Neural cell (in vitro differentiated cells): ENCODE measurements around the gene KLHL36. TPM values are rescaled to one million over a fixed set of nuclear protein-coding genes. Genes with fewer than 3 reads are reported as not detected.

Experiments
- H2AFZ ChIP-seq: fragments of 200-600, 300-800 bp; sonication (generic), shearing (Covaris generic); 2 replicates; pipeline ENCODE4 v1.6.0; 2014; ENCODE audit warnings: low read depth, mild to moderate bottlenecking, antibody characterized with exemption, low read length, moderate library complexity
- H3F3A ChIP-seq: fragments of 200-600 bp; shearing (Covaris generic); 2 replicates; pipeline ENCODE4 v1.6.1; 2016; ENCODE audit warnings: mild to moderate bottlenecking, moderate library complexity, mixed read lengths, antibody characterized with exemption, low read length; ENCODE audit not compliant: insufficient read depth, poor library complexity, severe bottlenecking
- H3K27ac ChIP-seq: fragments of 200-600, 300-800 bp; sonication (generic), shearing (Covaris generic); 2 replicates; pipeline ENCODE4 v1.5.1; 2014; ENCODE audit warnings: mild to moderate bottlenecking, low read length, moderate library complexity
- H3K27me3 ChIP-seq: fragments of 300-800, 200-600 bp; sonication (generic), shearing (Covaris generic); 2 replicates; pipeline ENCODE4 v1.6.0; 2014; ENCODE audit warnings: mild to moderate bottlenecking, low read depth, low read length, moderate library complexity; ENCODE audit not compliant: insufficient read depth
- H3K36me3 ChIP-seq: fragments of 300-800, 200-600 bp; sonication (generic), shearing (Covaris generic); 2 replicates; pipeline ENCODE4 v1.5.1; 2014; ENCODE audit warnings: mild to moderate bottlenecking, antibody characterized with exemption, low read length, moderate library complexity; ENCODE audit not compliant: insufficient read depth
- H3K4me2 ChIP-seq: fragments of 300-800, 200-600 bp; sonication (generic), shearing (Covaris generic); 2 replicates; pipeline ENCODE4 v1.6.0; 2014; ENCODE audit warnings: mild to moderate bottlenecking, low read length
- H3K4me3 ChIP-seq: fragments of 300-800, 200-600 bp; sonication (generic), shearing (Covaris generic); 2 replicates; pipeline ENCODE4 v1.5.1; 2014; ENCODE audit warnings: mild to moderate bottlenecking, low read length, moderate library complexity
- H3K79me2 ChIP-seq: fragments of 200-600 bp; shearing (Covaris generic); replicated peaks from 2 replicates; pipeline ENCODE4 v1.6.0; 2014; ENCODE audit warnings: mild to moderate bottlenecking, low read length, moderate library complexity; ENCODE audit not compliant: insufficient read depth
- H3K9ac ChIP-seq: fragments of 300-800, 200-600 bp; sonication (generic), shearing (Covaris generic); 2 replicates; pipeline ENCODE4 v1.6.1; 2016; ENCODE audit warnings: mild to moderate bottlenecking, low read length, mixed read lengths
- H3K9me2 ChIP-seq: fragments of 200-600 bp; shearing (Covaris generic); 2 replicates; pipeline ENCODE4 v1.6.1; 2016; ENCODE audit warnings: mild to moderate bottlenecking, low read length, mixed read lengths; ENCODE audit not compliant: insufficient read depth
- H3K9me3 ChIP-seq: fragments of 200-600, 300-800 bp; sonication (generic), shearing (Covaris generic); 2 replicates; pipeline ENCODE4 v1.6.1; 2016; ENCODE audit warnings: mild to moderate bottlenecking, mixed run types, low read length, moderate library complexity, mixed read lengths
- H4K20me1 ChIP-seq: fragments of 200-600 bp; shearing (Covaris generic); 2 replicates; pipeline ENCODE4 v1.6.1; 2016; ENCODE audit warnings: mild to moderate bottlenecking, mixed run types; ENCODE audit not compliant: insufficient read depth
- EP300 ChIP-seq: fragments of 450-650 bp; conservative IDR thresholded peaks from 2 replicates; pipeline ENCODE4 v1.6.1; 2014; ENCODE audit warnings: antibody characterized with exemption, mild to moderate bottlenecking, moderate library complexity; ENCODE audit not compliant: poor library complexity, severe bottlenecking
- EZH2 ChIP-seq: fragments of 200-600, 300-800 bp; shearing (Covaris generic), sonication (generic); IDR thresholded peaks from 2 replicates; pipeline ENCODE4 v1.6.1; 2014; ENCODE audit warnings: antibody characterized with exemption, low read length, borderline replicate concordance, mild to moderate bottlenecking; ENCODE audit not compliant: insufficient read depth, poor library complexity, severe bottlenecking
- MXI1 ChIP-seq: fragments of 450-650 bp; conservative IDR thresholded peaks from 2 replicates; pipeline ENCODE4 v1.6.1; 2014; ENCODE audit warnings: antibody characterized with exemption, mild to moderate bottlenecking; ENCODE audit not compliant: poor library complexity, severe bottlenecking
- POLR2AphosphoS5 ChIP-seq: IDR thresholded peaks from 2 replicates; pipeline ENCODE4 v1.6.1; 2012
- RAD21 ChIP-seq: fragments of 450-650 bp; conservative IDR thresholded peaks from 2 replicates; pipeline ENCODE4 v1.6.1; 2014; ENCODE audit warnings: antibody characterized with exemption, mild to moderate bottlenecking, moderate library complexity
- SMC3 ChIP-seq: fragments of 450-650 bp; conservative IDR thresholded peaks from 2 replicates; pipeline ENCODE4 v1.6.1; 2014; ENCODE audit warnings: antibody characterized with exemption, mild to moderate bottlenecking, moderate library complexity; ENCODE audit not compliant: poor library complexity
- TAF1 ChIP-seq: IDR thresholded peaks from 2 replicates; pipeline ENCODE4 v1.6.1; 2012; ENCODE audit warnings: low read depth
- polyA plus RNA-seq: library from polyadenylated mRNA; depleted of rRNA; stranded (reverse); fragments of >200 nt; gene quantifications from 2 replicates; pipeline ENCODE4 v1.2.3, GENCODE V29; 2014
- TF ChIP-seq, protein P1 (sequence below): fragments of 450-650 bp; IDR thresholded peaks from 2 replicates; pipeline ENCODE4 v1.5.1; 2014; ENCODE audit warnings: antibody characterized with exemption, mild to moderate bottlenecking, moderate library complexity; ENCODE audit not compliant: poor library complexity, severe bottlenecking
- TF ChIP-seq, protein P2 (sequence below): IDR thresholded peaks from 2 replicates; pipeline ENCODE4 v1.6.1; 2012; ENCODE audit warnings: borderline replicate concordance

KLHL36 gene
- polyA plus RNA-seq, 1 donor from 2014 or later: 43.8 TPM

- H2AFZ ChIP-seq: no peak overlapping the region
- H3K4me3 ChIP-seq: no peak overlapping the region
- no peaks in the 10 kb centered on the region for H3K9me2 ChIP-seq
- no peaks in the 10 kb centered on the region for H3F3A ChIP-seq
- H3K27me3 ChIP-seq: no peaks in the 10 kb centered on the region
- H3K9ac ChIP-seq: no peak overlapping the region
- H3K27ac ChIP-seq: no peak overlapping the region
- no peak for TF ChIP-seq SMC3
- TF ChIP-seq EP300: no peak
- TF ChIP-seq, protein P1, sequence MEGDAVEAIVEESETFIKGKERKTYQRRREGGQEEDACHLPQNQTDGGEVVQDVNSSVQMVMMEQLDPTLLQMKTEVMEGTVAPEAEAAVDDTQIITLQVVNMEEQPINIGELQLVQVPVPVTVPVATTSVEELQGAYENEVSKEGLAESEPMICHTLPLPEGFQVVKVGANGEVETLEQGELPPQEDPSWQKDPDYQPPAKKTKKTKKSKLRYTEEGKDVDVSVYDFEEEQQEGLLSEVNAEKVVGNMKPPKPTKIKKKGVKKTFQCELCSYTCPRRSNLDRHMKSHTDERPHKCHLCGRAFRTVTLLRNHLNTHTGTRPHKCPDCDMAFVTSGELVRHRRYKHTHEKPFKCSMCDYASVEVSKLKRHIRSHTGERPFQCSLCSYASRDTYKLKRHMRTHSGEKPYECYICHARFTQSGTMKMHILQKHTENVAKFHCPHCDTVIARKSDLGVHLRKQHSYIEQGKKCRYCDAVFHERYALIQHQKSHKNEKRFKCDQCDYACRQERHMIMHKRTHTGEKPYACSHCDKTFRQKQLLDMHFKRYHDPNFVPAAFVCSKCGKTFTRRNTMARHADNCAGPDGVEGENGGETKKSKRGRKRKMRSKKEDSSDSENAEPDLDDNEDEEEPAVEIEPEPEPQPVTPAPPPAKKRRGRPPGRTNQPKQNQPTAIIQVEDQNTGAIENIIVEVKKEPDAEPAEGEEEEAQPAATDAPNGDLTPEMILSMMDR: no peak
- TF ChIP-seq POLR2AphosphoS5: no peak
- no peak for TF ChIP-seq RAD21
- TF ChIP-seq TAF1: no peak
- no peaks in the 10 kb centered on the region for H3K79me2 ChIP-seq
- H4K20me1 ChIP-seq: no peaks in the 10 kb centered on the region
- no peaks in the 10 kb centered on the region for H3K36me3 ChIP-seq
- no peak overlapping the region for H3K4me2 ChIP-seq
- no peaks in the 10 kb centered on the region for H3K9me3 ChIP-seq
Measured at GRCh38 chr16:84654998-84655397, 6.7 kb downstream of the KLHL36 start.

DNA sequence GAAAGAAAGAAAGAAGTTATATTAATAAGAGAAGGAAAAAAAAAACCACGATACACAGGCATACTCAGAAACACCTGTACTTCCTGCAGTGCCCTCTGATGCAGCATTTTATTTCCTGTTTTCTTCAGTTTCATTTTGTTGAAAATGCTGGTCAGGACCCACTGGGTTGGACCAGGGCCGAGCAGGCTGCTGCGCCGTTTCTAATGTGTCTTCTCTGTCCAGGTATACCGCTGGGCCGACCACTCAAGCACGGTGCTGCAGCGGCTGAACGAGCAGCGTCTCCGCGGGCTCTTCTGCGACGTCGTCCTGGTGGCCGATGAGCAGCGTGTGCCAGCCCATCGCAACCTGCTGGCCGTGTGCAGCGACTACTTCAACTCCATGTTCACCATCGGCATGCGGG is 8.3 kb downstream of the KLHL36 start:
- no peaks in the 10 kb centered on the region for H3K27me3 ChIP-seq
- TF ChIP-seq EZH2: no peak
- TF ChIP-seq TAF1: no peak
- TF ChIP-seq, protein P1: no peak
- TF ChIP-seq RAD21: no peak
- TF ChIP-seq EP300: no peak
- no peak for TF ChIP-seq SMC3
- no peak for TF ChIP-seq POLR2AphosphoS5
- TF ChIP-seq MXI1: no peak
- TF ChIP-seq, protein P2, sequence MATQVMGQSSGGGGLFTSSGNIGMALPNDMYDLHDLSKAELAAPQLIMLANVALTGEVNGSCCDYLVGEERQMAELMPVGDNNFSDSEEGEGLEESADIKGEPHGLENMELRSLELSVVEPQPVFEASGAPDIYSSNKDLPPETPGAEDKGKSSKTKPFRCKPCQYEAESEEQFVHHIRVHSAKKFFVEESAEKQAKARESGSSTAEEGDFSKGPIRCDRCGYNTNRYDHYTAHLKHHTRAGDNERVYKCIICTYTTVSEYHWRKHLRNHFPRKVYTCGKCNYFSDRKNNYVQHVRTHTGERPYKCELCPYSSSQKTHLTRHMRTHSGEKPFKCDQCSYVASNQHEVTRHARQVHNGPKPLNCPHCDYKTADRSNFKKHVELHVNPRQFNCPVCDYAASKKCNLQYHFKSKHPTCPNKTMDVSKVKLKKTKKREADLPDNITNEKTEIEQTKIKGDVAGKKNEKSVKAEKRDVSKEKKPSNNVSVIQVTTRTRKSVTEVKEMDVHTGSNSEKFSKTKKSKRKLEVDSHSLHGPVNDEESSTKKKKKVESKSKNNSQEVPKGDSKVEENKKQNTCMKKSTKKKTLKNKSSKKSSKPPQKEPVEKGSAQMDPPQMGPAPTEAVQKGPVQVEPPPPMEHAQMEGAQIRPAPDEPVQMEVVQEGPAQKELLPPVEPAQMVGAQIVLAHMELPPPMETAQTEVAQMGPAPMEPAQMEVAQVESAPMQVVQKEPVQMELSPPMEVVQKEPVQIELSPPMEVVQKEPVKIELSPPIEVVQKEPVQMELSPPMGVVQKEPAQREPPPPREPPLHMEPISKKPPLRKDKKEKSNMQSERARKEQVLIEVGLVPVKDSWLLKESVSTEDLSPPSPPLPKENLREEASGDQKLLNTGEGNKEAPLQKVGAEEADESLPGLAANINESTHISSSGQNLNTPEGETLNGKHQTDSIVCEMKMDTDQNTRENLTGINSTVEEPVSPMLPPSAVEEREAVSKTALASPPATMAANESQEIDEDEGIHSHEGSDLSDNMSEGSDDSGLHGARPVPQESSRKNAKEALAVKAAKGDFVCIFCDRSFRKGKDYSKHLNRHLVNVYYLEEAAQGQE: no peak

More for the DNA sequence above, 8.3 kb downstream of the KLHL36 start:
- Histone ChIP-seq H3K36me3 (no peaks in the 10 kb centered on the region), H2AFZ (no peak overlapping the region), H3K9me2 (no peaks in the 10 kb centered on the region), H4K20me1 (no peaks in the 10 kb centered on the region), H3K4me3 (no peak overlapping the region), H3K27ac (no peak overlapping the region), H3F3A (no peaks in the 10 kb centered on the region), H3K9me3 (no peaks in the 10 kb centered on the region), H3K9ac (no peak overlapping the region), H3K79me2 (no peaks in the 10 kb centered on the region), H3K4me2 (no peak overlapping the region)
